Bronchial epithelial cell (primary cell): ENCODE data around the gene ZNF783. TPM values are rescaled to one million over a fixed set of nuclear protein-coding genes. Genes with fewer than 3 reads are reported as not detected.

Experiments used
- DNase-seq: peaks from one replicate; pipeline ENCODE4 v3.0.0-alpha.2; 2010; ENCODE audit warnings: low read depth
- FAIRE-seq: peaks from 2 replicates; lab custom pipeline; 2011; peaks lifted over from hg19 to GRCh38; lab: Jason Lieb, UNC
- H3K27me3 ChIP-seq: 2 replicates; pipeline ENCODE4 v1.5.1; 2011; ENCODE audit warnings: low read length; ENCODE audit not compliant: control insufficient read depth, insufficient read depth
- H3K36me3 ChIP-seq: 2 replicates; pipeline ENCODE4 v1.5.1; 2011; ENCODE audit warnings: low read length; ENCODE audit not compliant: control insufficient read depth, insufficient read depth
- H3K4me3 ChIP-seq: 2 replicates; pipeline ENCODE4 v1.5.1; 2011; ENCODE audit warnings: mild to moderate bottlenecking, low read depth, low read length, control low read depth
- CTCF ChIP-seq: IDR thresholded peaks from 2 replicates; pipeline ENCODE4 v1.5.1; 2011; ENCODE audit warnings: mild to moderate bottlenecking, moderate library complexity, low read length, control low read depth, inconsistent platforms; ENCODE audit not compliant: insufficient read depth, severe bottlenecking
- total RNA-seq: library from RNA; depleted of rRNA; stranded (reverse); fragments of >200 nt; gene quantifications from 2 replicates; pipeline ENCODE4 v1.2.1, GENCODE V29; 2014

The ZNF783 gene
- total RNA-seq, 1 donor from 2014 or later, result 11.3 TPM

DNA sequence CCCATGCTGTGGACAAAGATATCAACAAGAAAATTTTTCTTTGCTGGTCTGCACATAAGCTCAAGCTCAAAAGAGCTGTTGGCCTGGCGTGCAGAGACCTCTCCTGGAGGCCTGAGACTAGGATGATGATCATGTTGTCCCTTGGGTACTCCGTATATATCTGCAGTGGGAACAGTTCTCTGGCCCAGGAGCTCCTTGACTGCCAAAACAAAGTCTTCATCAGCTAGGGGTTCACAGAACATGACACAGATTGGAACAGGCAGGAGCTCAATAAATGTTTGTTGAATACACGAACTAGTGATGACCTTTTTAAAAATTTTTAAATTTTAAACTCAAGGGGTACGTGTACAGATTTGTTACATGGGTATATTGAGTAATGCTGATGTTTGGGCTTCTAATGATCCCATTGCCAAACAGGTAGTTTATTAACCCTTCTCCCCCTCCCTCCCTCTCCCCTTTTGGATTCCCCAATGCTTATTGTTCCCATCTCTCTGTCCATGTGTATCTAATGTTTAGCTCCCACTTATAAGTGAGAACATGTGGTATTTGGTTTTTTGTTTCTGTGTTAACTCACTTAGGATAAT lies 49.1 kb downstream of the ZNF783 start:
- DNase-seq, result no peak
- Histone ChIP-seq H3K4me3 (no peak overlapping the region), H3K27me3 (no peaks in the 10 kb centered on the region), H3K36me3 (no peaks in the 10 kb centered on the region)
- no peak for FAIRE-seq
- no peak for TF ChIP-seq CTCF

DNA sequence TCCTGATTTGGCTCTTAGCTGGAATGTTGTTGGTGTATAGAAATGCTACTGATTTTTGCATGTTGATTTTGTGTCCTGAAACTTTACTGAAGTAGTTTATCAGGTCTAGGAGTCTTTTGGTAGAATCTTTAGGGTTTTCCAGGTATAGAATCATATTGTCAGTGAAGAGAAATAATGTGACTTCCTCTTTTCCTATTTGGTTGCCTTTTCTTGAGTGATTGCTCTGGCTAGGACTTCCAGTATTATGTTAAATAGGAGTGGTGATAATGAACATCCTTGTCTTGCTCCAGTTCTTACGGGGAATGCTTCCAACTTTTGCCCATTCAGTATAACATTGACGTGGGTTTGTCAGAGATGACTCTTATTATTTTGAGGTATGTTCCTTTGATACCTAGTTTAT lies 52.0 kb downstream of the ZNF783 start:
- FAIRE-seq, result no peak
- Histone ChIP-seq H3K4me3 (no peak overlapping the region), H3K36me3 (no peaks in the 10 kb centered on the region), H3K27me3 (no peaks in the 10 kb centered on the region)
- DNase-seq, result no peak
- no peak for TF ChIP-seq CTCF

DNA sequence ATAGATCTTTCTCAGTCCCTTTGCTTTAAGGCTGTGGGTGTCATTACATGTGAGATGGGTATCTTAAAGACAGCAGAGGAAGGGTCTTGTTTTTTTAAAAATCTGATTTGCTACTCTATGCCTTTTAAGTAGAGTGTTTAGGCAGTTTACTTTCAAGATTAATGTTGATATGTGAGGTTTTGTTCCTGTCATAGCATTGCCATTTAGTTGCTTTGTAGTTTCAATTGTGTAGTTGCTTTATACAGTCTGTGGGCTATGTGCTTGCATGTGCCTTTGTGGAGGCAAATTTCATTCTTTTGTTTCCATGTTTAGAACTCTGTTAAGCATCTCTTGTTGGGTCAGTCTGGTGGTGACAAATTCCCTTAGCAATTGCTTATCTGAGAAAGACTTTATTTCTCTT lies 54.6 kb downstream of the ZNF783 start:
- Histone ChIP-seq H3K4me3 (no peak overlapping the region), H3K27me3 (no peaks in the 10 kb centered on the region), H3K36me3 (no peaks in the 10 kb centered on the region)
- no peak for TF ChIP-seq CTCF
- FAIRE-seq (no peak), DNase-seq (no peak)

- TF ChIP-seq CTCF, result no peak
- H3K36me3 ChIP-seq, result no peaks in the 10 kb centered on the region
- no peak for DNase-seq
- H3K4me3 ChIP-seq, result no peak overlapping the region
- FAIRE-seq, result no peak
- no peaks in the 10 kb centered on the region for H3K27me3 ChIP-seq
Observed at GRCh38 chr7:149317496-149317895, 55.5 kb downstream of the ZNF783 start.

DNA sequence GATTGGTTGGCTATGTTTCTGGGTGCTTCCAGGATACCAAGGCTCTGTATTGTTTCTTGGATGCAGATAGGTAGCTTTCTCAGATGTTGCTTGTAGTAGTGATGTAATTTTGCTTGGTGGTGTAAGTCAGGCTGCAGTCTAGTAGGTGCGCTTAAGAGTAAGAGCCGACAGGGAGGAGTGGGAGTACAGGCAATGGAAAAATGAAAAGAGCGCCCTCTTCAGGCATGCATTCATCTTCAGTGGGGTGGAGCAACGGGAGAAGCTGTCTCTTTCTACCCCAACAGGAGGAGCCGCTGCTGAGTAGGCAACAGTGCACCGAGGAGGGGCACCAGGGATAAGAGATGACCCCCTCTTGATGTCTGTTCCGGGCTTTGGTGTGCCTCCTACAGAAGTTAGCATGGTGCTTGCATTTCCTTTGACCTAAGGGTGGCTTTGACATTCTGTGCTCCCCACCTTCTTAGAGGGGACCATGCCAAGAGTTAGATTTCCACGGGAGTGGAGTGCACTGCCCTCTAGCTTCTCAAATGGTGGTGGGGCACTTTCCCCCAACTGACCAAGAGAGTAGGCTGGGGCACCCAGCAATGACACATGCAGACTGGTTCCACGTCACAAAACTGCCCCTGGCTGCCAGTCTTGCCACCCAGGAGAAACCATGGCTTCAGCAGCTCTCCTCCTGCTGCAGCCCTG lies 56.1 kb downstream of the ZNF783 start:
- no peak for TF ChIP-seq CTCF
- Histone ChIP-seq H3K4me3 (no peak overlapping the region), H3K27me3 (no peaks in the 10 kb centered on the region), H3K36me3 (no peaks in the 10 kb centered on the region)
- DNase-seq, result no peak
- no peak for FAIRE-seq
